Trophoblast cell (in vitro differentiated cells and primary cell): ENCODE measurements around the gene CES2.

ENCODE experiments used
- DNase-seq, 2 donors: peaks; one replicate each; pipeline ENCODE4 v3.0.0-alpha.2; 2016
- H2AFZ ChIP-seq: 2 replicates; pipeline ENCODE4 v1.6.1; 2013; ENCODE audit warnings: low read length, moderate library complexity, mild to moderate bottlenecking; ENCODE audit not compliant: insufficient read depth, poor library complexity
- H2AK5ac ChIP-seq: 2 replicates; pipeline ENCODE4 v1.6.1; 2013; ENCODE audit warnings: mild to moderate bottlenecking, low read length
- H2BK120ac ChIP-seq: 2 replicates; pipeline ENCODE4 v1.6.1; 2013; ENCODE audit warnings: low read length, mild to moderate bottlenecking, moderate library complexity; ENCODE audit not compliant: insufficient read depth, poor library complexity
- H2BK12ac ChIP-seq: 2 replicates; pipeline ENCODE4 v1.6.1; 2013; ENCODE audit warnings: mild to moderate bottlenecking, low read length, moderate library complexity
- H2BK5ac ChIP-seq: 2 replicates; pipeline ENCODE4 v1.6.1; 2013; ENCODE audit warnings: low read length, low read depth, moderate library complexity, mild to moderate bottlenecking; ENCODE audit not compliant: poor library complexity
- H3K14ac ChIP-seq: 2 replicates; pipeline ENCODE4 v1.6.1; 2013; ENCODE audit warnings: mild to moderate bottlenecking, low read length
- H3K18ac ChIP-seq: 2 replicates; pipeline ENCODE4 v1.6.1; 2013; ENCODE audit warnings: mild to moderate bottlenecking, low read length
- H3K23ac ChIP-seq: 2 replicates; pipeline ENCODE4 v1.6.1; 2013; ENCODE audit warnings: low read length
- H3K27ac ChIP-seq: 2 replicates; pipeline ENCODE4 v1.5.1; 2013; ENCODE audit warnings: low read depth, mild to moderate bottlenecking, inconsistent platforms, low read length, moderate library complexity
- H3K27me3 ChIP-seq: 2 replicates; pipeline ENCODE4 v1.6.1; 2013; ENCODE audit warnings: inconsistent platforms, mild to moderate bottlenecking, low read length, moderate library complexity; ENCODE audit not compliant: insufficient read depth
- H3K36me3 ChIP-seq, 2 experiments: 1 replicate in 1 of 2; 2 replicates in 1 of 2; pipeline ENCODE4 v1.6.1; 2013; ENCODE audit warnings: low read length in 2 of 2, mild to moderate bottlenecking in 2 of 2, moderate library complexity in 1 of 2; ENCODE audit not compliant: insufficient read depth in 2 of 2, control insufficient read depth in 1 of 2
- H3K4ac ChIP-seq: 2 replicates; pipeline ENCODE4 v1.6.1; 2013; ENCODE audit warnings: low read depth, mild to moderate bottlenecking, low read length, moderate library complexity
- H3K4me1 ChIP-seq, 2 experiments: 1 replicate in 1 of 2; 2 replicates in 1 of 2; pipeline ENCODE4 v1.6.1; 2013; ENCODE audit warnings: low read length in 2 of 2, mild to moderate bottlenecking in 2 of 2, moderate library complexity in 1 of 2; ENCODE audit not compliant: insufficient read depth in 2 of 2, control insufficient read depth in 1 of 2
- H3K4me2 ChIP-seq: 2 replicates; pipeline ENCODE4 v1.6.1; 2013; ENCODE audit warnings: inconsistent platforms, mild to moderate bottlenecking, low read length, moderate library complexity
- H3K4me3 ChIP-seq: 2 replicates; pipeline ENCODE4 v1.5.1; 2013; ENCODE audit warnings: mild to moderate bottlenecking, low read depth, low read length, inconsistent platforms
- H3K79me1 ChIP-seq: one replicate; pipeline ENCODE4 v1.6.1; 2013; ENCODE audit warnings: low read length
- H3K79me2 ChIP-seq: 2 replicates; pipeline ENCODE4 v1.6.1; 2013; ENCODE audit warnings: low read length, mild to moderate bottlenecking; ENCODE audit not compliant: control insufficient read depth, insufficient read depth, poor library complexity
- H3K9ac ChIP-seq: 2 replicates; pipeline ENCODE4 v1.6.1; 2013; ENCODE audit warnings: mild to moderate bottlenecking, low read length
- H3K9me3 ChIP-seq: 2 replicates; pipeline ENCODE4 v1.6.1; 2013; ENCODE audit warnings: low read depth, mild to moderate bottlenecking, control low read depth, inconsistent platforms, low read length; ENCODE audit not compliant: insufficient read depth
- H4K12ac ChIP-seq: 2 replicates; pipeline ENCODE4 v1.6.1; 2013; ENCODE audit warnings: low read depth, mild to moderate bottlenecking, low read length, moderate library complexity
- H4K8ac ChIP-seq: 2 replicates; pipeline ENCODE4 v1.6.1; 2013; ENCODE audit warnings: low read depth, mild to moderate bottlenecking, low read length, moderate library complexity
- H4K91ac ChIP-seq: one replicate; pipeline ENCODE4 v1.6.1; 2013; ENCODE audit warnings: low read depth, mild to moderate bottlenecking, low read length, moderate library complexity
- WGBS: extraction: QIAGEN DNeasy Blood & Tissue Kit; methylation state at CpG from one replicate; pipeline ENCODE4 v1.1.7; 2013; ENCODE audit warnings: missing lambda C conversion rate; ENCODE audit not compliant: insufficient read length, insufficient coverage; ENCODE audit errors: extremely low coverage; 5-methylcytosine and 5-hydroxymethylcytosine counted together

Gene CES2

DNA sequence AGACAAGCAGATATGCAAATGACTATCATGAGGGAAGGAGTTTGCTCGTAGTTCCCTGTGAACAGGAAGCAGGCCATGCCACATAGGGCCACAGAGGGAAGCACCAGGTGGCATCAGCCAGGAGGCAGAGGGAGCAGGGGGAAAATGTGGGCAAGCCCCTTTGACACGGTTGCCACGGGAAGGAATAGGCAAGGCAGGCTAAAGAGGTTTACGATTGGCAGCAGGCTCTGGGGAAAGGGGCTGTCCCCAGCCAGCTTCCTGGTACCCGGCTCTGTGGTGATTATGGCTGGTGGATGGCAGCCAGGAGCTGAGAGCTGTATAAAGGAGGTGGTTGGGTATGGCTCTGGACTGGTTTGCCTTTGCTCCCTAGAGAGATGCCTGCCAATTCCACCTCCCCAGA, 26.6 kb downstream of the CES2 start:
- Histone ChIP-seq H3K9ac (no peak overlapping the region), H2BK12ac (no peak overlapping the region), H3K79me2 (no peaks in the 10 kb centered on the region), H3K79me1 (no peaks in the 10 kb centered on the region), H3K4ac (no peak overlapping the region), H3K23ac (no peak overlapping the region), H2AFZ (no peak overlapping the region), H3K4me2 (no peak overlapping the region), H3K27ac (no peak overlapping the region), H2BK5ac (no peak overlapping the region), H3K9me3 (no peaks in the 10 kb centered on the region), H3K36me3 (no peaks in the 10 kb centered on the region), H3K14ac (no peak overlapping the region), H3K18ac (no peak overlapping the region), H3K4me1 (no peaks in the 10 kb centered on the region), H3K27me3 (no peaks in the 10 kb centered on the region), H4K91ac (no peak overlapping the region), H2BK120ac (no peak overlapping the region), H2AK5ac (no peak overlapping the region), H4K8ac (no peak overlapping the region), H3K4me3 (no peak overlapping the region), H4K12ac (no peak overlapping the region)
- no peak for DNase-seq
- WGBS, result no CpG with 5 or more reads among the region's 5 CpGs

DNA sequence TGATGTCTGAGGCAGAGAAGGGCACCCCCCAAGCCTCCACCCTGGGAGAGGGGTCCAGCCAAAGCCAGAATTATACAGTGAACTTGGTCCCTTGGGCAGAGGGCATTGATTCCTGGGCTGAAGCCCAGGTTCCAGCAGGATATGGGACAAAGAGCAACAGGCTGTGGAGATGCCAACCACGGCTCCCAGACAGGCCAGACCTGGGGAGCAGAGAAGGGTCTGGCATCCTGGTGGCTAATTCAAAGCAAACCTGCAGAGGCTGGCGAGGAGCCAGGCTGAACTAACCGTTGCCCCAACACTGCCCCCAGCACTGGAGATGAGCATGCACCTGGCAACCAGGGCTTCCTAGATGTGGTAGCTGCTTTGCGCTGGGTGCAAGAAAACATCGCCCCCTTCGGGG, 28.7 kb downstream of the CES2 start:
- no peak overlapping the region for H3K18ac ChIP-seq
- H4K8ac ChIP-seq, result no peak overlapping the region
- no peak overlapping the region for H3K14ac ChIP-seq
- H3K4me2 ChIP-seq, result no peak overlapping the region
- H2BK120ac ChIP-seq, result no peak overlapping the region
- no peaks in the 10 kb centered on the region for H3K27me3 ChIP-seq
- no peaks in the 10 kb centered on the region for H3K4me1 ChIP-seq
- H3K79me2 ChIP-seq, result no peaks in the 10 kb centered on the region
- H3K4me3 ChIP-seq, result no peak overlapping the region
- no peaks in the 10 kb centered on the region for H3K9me3 ChIP-seq
- no peak overlapping the region for H3K4ac ChIP-seq
- no CpG with 5 or more reads among the region's 6 CpGs for WGBS
- no peak overlapping the region for H3K9ac ChIP-seq
- H2AK5ac ChIP-seq, result no peak overlapping the region
- H3K36me3 ChIP-seq, result no peaks in the 10 kb centered on the region
- H2BK5ac ChIP-seq, result no peak overlapping the region
- no peak overlapping the region for H4K12ac ChIP-seq
- no peak for DNase-seq
- no peak overlapping the region for H3K27ac ChIP-seq
- no peak overlapping the region for H2BK12ac ChIP-seq
- no peaks in the 10 kb centered on the region for H3K79me1 ChIP-seq
- H3K23ac ChIP-seq, result no peak overlapping the region
- H2AFZ ChIP-seq, result no peak overlapping the region
- H4K91ac ChIP-seq, result no peak overlapping the region

DNA sequence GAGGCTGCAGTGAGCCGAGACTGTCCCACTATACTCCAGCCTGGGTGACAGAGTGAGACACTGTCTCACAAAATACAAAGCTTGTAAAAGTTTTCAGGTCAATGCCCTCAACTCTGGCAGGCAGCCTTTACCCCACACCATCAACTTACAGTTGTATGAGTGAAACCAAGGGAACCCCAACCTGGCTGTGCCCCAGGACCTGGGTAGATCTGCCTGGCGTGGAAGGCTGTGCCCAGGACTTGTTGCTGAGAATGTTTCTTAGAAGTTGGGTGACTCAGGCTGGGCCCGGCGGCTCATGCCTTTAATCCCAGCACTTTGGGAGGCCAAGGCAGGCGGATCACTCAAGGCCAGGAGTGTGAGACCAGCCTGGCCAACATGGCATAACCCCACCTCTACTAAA, 33.5 kb downstream of the CES2 start:
- Histone ChIP-seq H3K27me3 (no peaks in the 10 kb centered on the region), H2BK120ac (no peak overlapping the region), H2AFZ (no peak overlapping the region), H3K4me1 (no peaks in the 10 kb centered on the region), H3K23ac (no peak overlapping the region), H3K36me3 (no peaks in the 10 kb centered on the region), H3K79me1 (no peaks in the 10 kb centered on the region), H3K14ac (no peak overlapping the region), H3K9me3 (no peaks in the 10 kb centered on the region), H3K4me2 (no peak overlapping the region), H3K79me2 (no peaks in the 10 kb centered on the region), H2AK5ac (no peak overlapping the region), H2BK5ac (no peak overlapping the region), H4K91ac (no peak overlapping the region), H3K18ac (no peak overlapping the region), H3K4me3 (no peak overlapping the region), H4K8ac (no peak overlapping the region), H4K12ac (no peak overlapping the region), H3K27ac (no peak overlapping the region), H3K4ac (no peak overlapping the region), H3K9ac (no peak overlapping the region), H2BK12ac (no peak overlapping the region)
- no peak for DNase-seq
- WGBS, result no CpG with 5 or more reads among the region's 5 CpGs

DNA sequence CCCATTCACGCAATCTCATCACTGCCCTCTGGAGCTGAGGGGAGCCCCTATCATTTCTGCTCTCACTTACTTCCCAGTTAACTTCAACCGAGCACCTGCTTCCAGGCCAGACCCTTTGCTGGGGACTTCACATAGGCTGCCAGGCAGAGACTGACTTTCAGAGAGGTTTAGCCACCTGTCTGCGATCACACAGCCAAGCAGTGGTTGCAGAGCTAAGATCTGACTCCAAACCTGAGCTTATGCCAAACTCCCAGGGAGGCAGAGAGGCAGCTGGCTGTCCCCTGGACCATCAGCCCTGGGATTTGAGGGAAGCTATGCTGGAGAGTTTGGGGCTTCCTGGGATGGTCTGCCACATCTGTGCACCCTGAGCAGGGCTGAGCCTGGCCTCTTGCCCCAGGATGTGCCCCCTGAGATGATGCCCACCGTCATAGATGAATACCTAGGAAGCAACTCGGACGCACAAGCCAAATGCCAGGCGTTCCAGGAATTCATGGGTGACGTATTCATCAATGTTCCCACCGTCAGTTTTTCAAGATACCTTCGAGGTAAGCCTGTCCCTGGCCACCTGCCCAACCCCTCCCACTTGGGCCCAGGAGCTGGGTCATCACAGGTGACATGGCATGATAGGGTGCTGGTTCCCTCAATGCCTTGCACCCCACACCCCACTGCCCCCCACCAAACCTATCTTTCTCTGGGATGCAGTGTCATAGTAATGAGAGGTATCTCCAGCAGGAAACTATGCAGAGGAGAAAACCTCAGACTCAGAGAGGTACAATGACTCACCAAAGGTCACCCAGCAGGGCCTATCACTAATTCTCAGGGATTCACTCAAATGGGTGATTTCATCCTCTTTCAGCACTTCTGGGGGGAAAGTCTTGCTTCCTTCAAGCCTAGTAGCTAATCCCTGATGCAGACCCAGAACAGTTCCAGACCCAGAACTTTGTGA, 35.7 kb downstream of the CES2 start:
- no peak overlapping the region for H3K4me3 ChIP-seq
- H3K4ac ChIP-seq, result no peak overlapping the region
- no peak overlapping the region for H2BK5ac ChIP-seq
- no peak overlapping the region for H4K8ac ChIP-seq
- H3K4me1 ChIP-seq, result no peaks in the 10 kb centered on the region
- no peaks in the 10 kb centered on the region for H3K79me1 ChIP-seq
- no peak overlapping the region for H3K18ac ChIP-seq
- no peak for DNase-seq
- no peak overlapping the region for H2BK120ac ChIP-seq
- no peak overlapping the region for H3K14ac ChIP-seq
- no peak overlapping the region for H4K91ac ChIP-seq
- H3K4me2 ChIP-seq, result no peak overlapping the region
- no peaks in the 10 kb centered on the region for H3K79me2 ChIP-seq
- no peak overlapping the region for H2AFZ ChIP-seq
- no CpG with 5 or more reads among the region's 10 CpGs for WGBS
- H3K27me3 ChIP-seq, result no peaks in the 10 kb centered on the region
- H2BK12ac ChIP-seq, result no peak overlapping the region
- no peak overlapping the region for H2AK5ac ChIP-seq
- no peak overlapping the region for H3K9ac ChIP-seq
- no peaks in the 10 kb centered on the region for H3K9me3 ChIP-seq
- no peak overlapping the region for H4K12ac ChIP-seq
- no peak overlapping the region for H3K23ac ChIP-seq
- H3K36me3 ChIP-seq, result no peaks in the 10 kb centered on the region
- H3K27ac ChIP-seq, result no peak overlapping the region
